Ishikawa (cell line): ENCODE results near the gene RNF214.

ENCODE experiments used
- EP300 ChIP-seq: IDR thresholded peaks from 2 replicates; pipeline ENCODE4 v1.6.1; 2012; ENCODE audit warnings: borderline replicate concordance
- TAF1 ChIP-seq: IDR thresholded peaks from 2 replicates; pipeline ENCODE4 v1.6.1; 2012; ENCODE audit warnings: low read depth, mild to moderate bottlenecking
- TEAD4 ChIP-seq: IDR thresholded peaks from 2 replicates; pipeline ENCODE4 v1.6.1; 2012
- ZBTB7A ChIP-seq: IDR thresholded peaks from 2 replicates; pipeline ENCODE4 v1.6.1; 2012; ENCODE audit warnings: low read depth
- TF ChIP-seq, protein P1 (sequence below): IDR thresholded peaks from 2 replicates; pipeline ENCODE4 v1.6.1; 2012

DNA sequence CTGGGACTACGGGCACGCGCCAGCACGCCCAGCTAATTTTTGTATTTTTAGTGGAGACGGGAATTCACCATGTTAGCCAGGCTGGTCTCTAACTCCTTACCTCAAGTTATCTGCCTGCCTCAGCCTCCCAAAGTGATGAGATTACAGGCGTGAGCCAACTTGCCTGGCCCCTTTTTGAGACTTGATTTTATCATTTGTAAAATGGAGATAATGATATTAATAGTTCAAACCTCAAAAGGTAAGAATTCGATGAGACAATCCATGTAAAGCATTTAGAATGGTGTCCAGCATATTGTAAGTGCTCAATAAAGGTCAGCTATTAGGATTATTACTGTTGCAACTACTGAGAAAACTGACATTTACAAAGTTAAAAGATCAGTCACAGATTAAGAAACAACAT is 86.3 kb downstream of the RNF214 start:
- TF ChIP-seq, protein P1, sequence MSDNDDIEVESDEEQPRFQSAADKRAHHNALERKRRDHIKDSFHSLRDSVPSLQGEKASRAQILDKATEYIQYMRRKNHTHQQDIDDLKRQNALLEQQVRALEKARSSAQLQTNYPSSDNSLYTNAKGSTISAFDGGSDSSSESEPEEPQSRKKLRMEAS = no peak
- no peak for TF ChIP-seq TAF1
- TF ChIP-seq ZBTB7A = no peak
- no peak for TF ChIP-seq TEAD4
- TF ChIP-seq EP300 = no peak
